Dendritic cell treated with granulocyte-macrophage colony-stimulating factor and Interleukin-4, amounts not matched to agents 40 ng/mL and 50 ng/mL, for 4 days (primary cell): Measurements from ENCODE around the gene TMEM176A.
"Not testable (repeated sequence)": the region's sequence is repeated elsewhere in the genome, so short reads cannot be mapped to it uniquely, and the experiment has no call there.

Experiments
- H3K27ac Mint-ChIP-seq: one replicate; pipeline ENCODE4 v1.8.0; 2022; ENCODE audit warnings: mild to moderate bottlenecking, mixed read lengths
- H3K27me3 Mint-ChIP-seq: one replicate; pipeline ENCODE4 v1.8.0; 2022; ENCODE audit warnings: mild to moderate bottlenecking, mixed read lengths
- H3K36me3 Mint-ChIP-seq: one replicate; pipeline ENCODE4 v1.8.0; 2022; ENCODE audit warnings: low read depth, mixed read lengths
- H3K4me1 Mint-ChIP-seq: one replicate; pipeline ENCODE4 v1.8.0; 2022; ENCODE audit warnings: low read depth, mixed read lengths
- H3K4me3 Mint-ChIP-seq: one replicate; pipeline ENCODE4 v1.8.0; 2022; ENCODE audit warnings: mild to moderate bottlenecking, moderate library complexity, mixed read lengths
- H3K9me3 Mint-ChIP-seq: one replicate; pipeline ENCODE4 v1.8.0; 2022; ENCODE audit warnings: mixed read lengths
- intact Hi-C: fragments of 100-400 bp; cut with micrococcal nuclease; formaldehyde crosslinking; loops from one replicate; pipeline ENCODE4 v1.15.0; 2022

Gene TMEM176A, protein sequence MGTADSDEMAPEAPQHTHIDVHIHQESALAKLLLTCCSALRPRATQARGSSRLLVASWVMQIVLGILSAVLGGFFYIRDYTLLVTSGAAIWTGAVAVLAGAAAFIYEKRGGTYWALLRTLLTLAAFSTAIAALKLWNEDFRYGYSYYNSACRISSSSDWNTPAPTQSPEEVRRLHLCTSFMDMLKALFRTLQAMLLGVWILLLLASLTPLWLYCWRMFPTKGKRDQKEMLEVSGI

GRCh38 chr7:150800581-150801241, at the start of gene TMEM176A:
TMEM176A (plus strand) TSS chr7:150800769; CDS start chr7:150801551, 782 bp downstream.
- intact Hi-C loops: loop anchor here (2.0 to 10.0 kb wide), 2 partner anchors 22 to 74 kb away; no protein-coding TSS in a partner anchor
- Mint-ChIP-seq H3K9me3 (peaks cover 10% of the 10 kb centered on the region), H3K4me1 (peaks cover 49% of the 10 kb centered on the region), H3K4me3 (peak within 1 kb of the TSS; percentile 96), H3K36me3 (peaks cover 52% of the 10 kb centered on the region), H3K27ac (peak within 1 kb of the TSS; percentile 96), H3K27me3 (no peaks in the 10 kb centered on the region)

- Mint-ChIP-seq H3K27ac (no peak overlapping the region), H3K4me1 (peaks cover 28% of the 10 kb centered on the region)
These were observed 48.9 kb upstream of the TMEM176A start for GRCh38 chr7:150751702-150752101.

GRCh38 chr7:150753239-150753638, 47.3 kb upstream of the TMEM176A start:
- H3K9me3 Mint-ChIP-seq: no peaks in the 10 kb centered on the region
- H3K27me3 Mint-ChIP-seq: peaks cover 4% of the 10 kb centered on the region
- H3K4me3 Mint-ChIP-seq: no peak overlapping the region
- intact Hi-C loops: no loop called here
- H3K36me3 Mint-ChIP-seq: no peaks in the 10 kb centered on the region
- peaks cover 28% of the 10 kb centered on the region for H3K4me1 Mint-ChIP-seq
- peak overlapping the region; percentile 52 for H3K27ac Mint-ChIP-seq

More at GRCh38 chr7:150751702-150752101, 48.9 kb upstream of the TMEM176A start:
- H3K27me3 Mint-ChIP-seq: peaks cover 18% of the 10 kb centered on the region
- no peak overlapping the region for H3K4me3 Mint-ChIP-seq
- H3K9me3 Mint-ChIP-seq: no peaks in the 10 kb centered on the region
- H3K36me3 Mint-ChIP-seq: no peaks in the 10 kb centered on the region
- intact Hi-C loops: no loop called here

DNA sequence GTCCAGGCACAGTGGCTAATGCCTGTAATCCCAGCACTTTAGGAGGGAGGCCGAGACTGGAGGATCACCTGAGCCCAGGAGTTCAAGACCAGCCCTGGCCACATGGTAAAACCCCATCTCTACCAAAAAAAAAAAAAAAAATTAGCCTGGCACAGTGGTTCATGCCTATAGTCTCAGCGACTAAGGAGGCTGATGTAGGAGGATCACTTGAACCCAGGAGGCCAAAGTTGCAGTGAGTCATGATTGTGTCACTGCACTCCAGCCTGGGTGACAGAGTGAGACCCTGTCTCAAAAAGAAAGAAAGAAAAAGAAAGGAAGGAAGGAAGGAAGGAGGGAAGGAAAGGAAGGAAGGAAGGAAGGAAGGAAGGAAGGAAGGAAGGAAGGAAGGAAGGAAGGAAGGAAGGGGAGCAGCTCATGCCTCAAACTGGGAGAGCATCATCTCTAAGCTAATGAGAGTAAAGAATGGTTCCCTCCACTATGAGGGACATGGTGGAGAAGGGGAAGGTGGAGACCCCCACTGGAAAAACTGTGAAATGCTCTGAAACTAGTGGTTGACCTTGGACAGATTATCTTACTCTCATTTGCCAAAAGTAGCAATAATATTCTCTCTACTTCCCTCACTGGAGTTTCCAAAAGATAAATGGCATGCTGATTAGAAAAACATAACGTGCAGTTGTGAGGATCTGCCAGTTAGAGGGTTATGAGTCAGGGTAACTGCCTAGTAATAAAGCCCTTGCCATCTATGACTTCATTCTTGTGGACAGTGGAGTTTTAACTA, 46.6 kb upstream of the TMEM176A start:
- Mint-ChIP-seq H3K4me3 (no peak overlapping the region), H3K36me3 (no peaks in the 10 kb centered on the region), H3K9me3 (no peaks in the 10 kb centered on the region), H3K4me1 (peaks cover 28% of the 10 kb centered on the region), H3K27ac (peak overlapping the region; percentile 71), H3K27me3 (peaks cover 4% of the 10 kb centered on the region)
- intact Hi-C loops: no loop called here

- intact Hi-C loops: no loop called here
- H3K4me1 Mint-ChIP-seq: peaks cover 28% of the 10 kb centered on the region
- no peaks in the 10 kb centered on the region for H3K36me3 Mint-ChIP-seq
- H3K27ac Mint-ChIP-seq: no peak overlapping the region
- H3K4me3 Mint-ChIP-seq: no peak overlapping the region
- no peaks in the 10 kb centered on the region for H3K9me3 Mint-ChIP-seq
- H3K27me3 Mint-ChIP-seq: peaks cover 2% of the 10 kb centered on the region
These were observed 45.6 kb upstream of the TMEM176A start for GRCh38 chr7:150754951-150755350.

DNA sequence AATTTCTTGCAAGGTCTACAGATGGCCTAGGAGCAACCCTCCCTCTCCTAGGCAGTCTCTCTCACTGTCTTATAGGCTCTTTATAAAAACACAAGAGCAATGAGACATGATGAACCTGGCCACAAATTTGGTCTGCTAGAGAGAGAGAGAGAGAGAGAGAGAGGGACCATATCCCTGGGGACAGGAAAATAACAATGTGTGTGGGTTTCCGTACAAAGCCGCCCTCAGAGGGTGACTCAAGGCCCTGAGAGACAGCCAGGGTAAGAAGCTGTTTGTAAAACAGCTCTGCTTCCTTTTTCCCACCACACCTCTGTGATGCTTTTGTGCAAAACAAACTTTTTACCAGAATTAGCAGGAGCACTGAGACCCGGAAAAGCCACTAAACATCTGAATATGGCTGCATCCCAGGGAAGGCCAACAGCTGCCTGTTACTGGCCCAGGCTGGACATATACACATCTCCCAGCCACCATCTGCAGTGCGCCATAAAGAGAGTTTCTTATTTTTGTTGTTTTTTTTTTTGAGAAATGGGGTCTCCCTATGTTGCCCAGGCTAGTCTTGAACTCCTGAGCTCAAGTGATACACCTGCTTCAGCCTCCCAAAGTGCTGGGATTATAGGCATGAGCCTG, 45.0 kb upstream of the TMEM176A start:
- peaks cover 2% of the 10 kb centered on the region for H3K27me3 Mint-ChIP-seq
- H3K27ac Mint-ChIP-seq: no peak overlapping the region
- no peaks in the 10 kb centered on the region for H3K9me3 Mint-ChIP-seq
- H3K4me3 Mint-ChIP-seq: no peak overlapping the region
- no peaks in the 10 kb centered on the region for H3K36me3 Mint-ChIP-seq
- intact Hi-C loops: no loop called here
- H3K4me1 Mint-ChIP-seq: peaks cover 28% of the 10 kb centered on the region

DNA sequence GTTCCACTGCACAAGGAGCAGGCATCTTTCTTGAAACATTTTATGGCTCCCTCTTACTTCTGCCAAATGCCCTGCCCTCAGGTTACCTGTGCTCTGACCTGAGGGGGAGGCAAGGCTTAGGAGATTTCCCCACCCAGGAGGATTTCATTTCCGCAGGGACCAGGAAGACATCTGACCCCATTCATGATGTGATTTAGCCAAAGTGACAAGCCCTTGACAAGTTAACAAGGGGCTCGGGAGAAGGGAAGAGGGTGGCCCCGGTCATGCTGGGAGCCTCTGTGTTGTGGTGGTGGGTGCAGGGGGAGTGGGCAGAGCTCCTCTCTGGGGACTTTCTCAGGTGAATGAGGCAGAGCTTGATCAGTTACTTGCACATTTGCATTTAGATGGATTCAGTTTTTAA, 44.4 kb upstream of the TMEM176A start:
- no peak overlapping the region for H3K27ac Mint-ChIP-seq
- H3K9me3 Mint-ChIP-seq: peaks cover 1% of the 10 kb centered on the region
- peaks cover 28% of the 10 kb centered on the region for H3K4me1 Mint-ChIP-seq
- intact Hi-C loops: no loop called here
- peaks cover 4% of the 10 kb centered on the region for H3K36me3 Mint-ChIP-seq
- H3K27me3 Mint-ChIP-seq: peaks cover 2% of the 10 kb centered on the region
- H3K4me3 Mint-ChIP-seq: no peak overlapping the region

DNA sequence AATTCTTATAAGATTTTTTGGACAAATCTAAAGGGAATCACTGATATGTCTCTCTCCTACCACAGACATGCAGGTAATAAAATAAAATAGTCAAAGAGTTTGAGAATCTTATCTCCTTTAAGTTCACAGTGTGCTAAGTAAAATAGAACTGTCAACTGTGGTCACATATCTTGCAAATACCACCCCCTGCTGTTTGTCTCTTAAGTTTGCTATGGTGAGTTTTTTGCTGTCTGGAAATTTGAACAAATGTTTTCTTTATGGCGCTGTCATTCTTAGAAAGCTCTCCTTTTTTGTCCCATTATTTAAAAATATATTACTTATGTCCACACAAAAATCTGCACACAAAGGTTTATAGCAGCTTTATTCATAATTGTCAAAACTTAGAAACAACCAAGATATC, 43.7 kb upstream of the TMEM176A start:
- intact Hi-C loops: loop anchor here (1.0 kb wide), 1 partner anchor 309 kb away; no protein-coding TSS in a partner anchor
- peaks cover 11% of the 10 kb centered on the region for H3K36me3 Mint-ChIP-seq
- H3K4me1 Mint-ChIP-seq: peaks cover 28% of the 10 kb centered on the region
- peaks cover 8% of the 10 kb centered on the region for H3K9me3 Mint-ChIP-seq
- no peak overlapping the region for H3K4me3 Mint-ChIP-seq
- peaks cover 2% of the 10 kb centered on the region for H3K27me3 Mint-ChIP-seq
- H3K27ac Mint-ChIP-seq: no peak overlapping the region

DNA sequence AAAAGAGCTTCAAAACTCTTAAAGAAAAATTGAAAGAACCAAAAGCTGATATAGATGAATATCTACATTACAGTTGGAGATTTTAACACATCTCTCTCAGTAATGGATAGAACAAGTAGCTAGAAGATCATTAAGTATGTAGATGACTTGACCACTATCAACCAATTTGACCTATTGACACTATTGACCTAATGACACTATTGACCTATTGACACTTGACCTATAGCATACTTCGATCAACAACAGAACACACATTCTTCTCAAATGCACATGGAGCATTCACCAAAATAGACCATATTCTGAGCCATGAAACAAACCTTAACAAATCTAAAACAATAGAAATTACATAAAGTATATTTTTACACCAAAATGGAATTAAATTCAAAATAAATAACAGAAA, 41.1 kb upstream of the TMEM176A start:
- Mint-ChIP-seq H3K27me3 (no peaks in the 10 kb centered on the region), H3K27ac (no peak overlapping the region), H3K36me3 (peaks cover 24% of the 10 kb centered on the region), H3K9me3 (peaks cover 14% of the 10 kb centered on the region), H3K4me3 (no peak overlapping the region), H3K4me1 (peaks cover 13% of the 10 kb centered on the region)
- intact Hi-C loops: no loop called here

DNA sequence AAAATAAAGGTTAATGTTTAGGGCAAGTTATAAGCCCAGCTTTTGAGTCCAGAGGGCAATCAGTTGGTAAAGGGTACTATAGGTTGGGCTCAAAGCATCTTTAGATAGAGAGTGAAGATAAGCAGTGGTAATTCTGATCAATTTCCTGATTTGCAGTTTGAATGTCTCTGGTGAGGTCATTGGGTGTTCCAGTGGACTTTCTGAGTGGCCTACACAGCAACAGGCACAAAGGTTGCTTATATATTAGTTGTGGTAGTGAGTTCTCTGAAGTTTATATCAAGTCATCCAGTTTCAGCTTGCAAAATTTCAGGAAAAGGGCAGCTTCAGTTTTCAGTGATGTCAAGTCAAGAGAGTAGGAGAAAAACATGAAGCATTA, 34.2 kb upstream of the TMEM176A start:
- H3K36me3 Mint-ChIP-seq: peaks cover 65% of the 10 kb centered on the region
- H3K4me1 Mint-ChIP-seq: no peaks in the 10 kb centered on the region
- peaks cover 12% of the 10 kb centered on the region for H3K9me3 Mint-ChIP-seq
- no peaks in the 10 kb centered on the region for H3K27me3 Mint-ChIP-seq
- H3K27ac Mint-ChIP-seq: no peak overlapping the region
- intact Hi-C loops: no loop called here
- H3K4me3 Mint-ChIP-seq: no peak overlapping the region

- Mint-ChIP-seq H3K9me3 (peaks cover 18% of the 10 kb centered on the region), H3K4me1 (peaks cover 5% of the 10 kb centered on the region), H3K36me3 (peaks cover 75% of the 10 kb centered on the region), H3K27me3 (no peaks in the 10 kb centered on the region), H3K27ac (no peak overlapping the region), H3K4me3 (no peak overlapping the region)
- intact Hi-C loops: loop anchor here (10.0 kb wide), 1 partner anchor 215 kb away; no protein-coding TSS in a partner anchor
These were observed 30.8 kb upstream of the TMEM176A start for GRCh38 chr7:150769768-150770167.

GRCh38 chr7:150774131-150774530, 26.4 kb upstream of the TMEM176A start:
- Mint-ChIP-seq H3K9me3 (peaks cover 24% of the 10 kb centered on the region), H3K36me3 (peaks cover 81% of the 10 kb centered on the region), H3K4me1 (peaks cover 33% of the 10 kb centered on the region)
- intact Hi-C loops: loop anchor here (10.0 kb wide), 1 partner anchor 211 kb away; no protein-coding TSS in a partner anchor
- not testable (repeated sequence) for H3K27ac Mint-ChIP-seq, H3K27me3 Mint-ChIP-seq, H3K4me3 Mint-ChIP-seq

DNA sequence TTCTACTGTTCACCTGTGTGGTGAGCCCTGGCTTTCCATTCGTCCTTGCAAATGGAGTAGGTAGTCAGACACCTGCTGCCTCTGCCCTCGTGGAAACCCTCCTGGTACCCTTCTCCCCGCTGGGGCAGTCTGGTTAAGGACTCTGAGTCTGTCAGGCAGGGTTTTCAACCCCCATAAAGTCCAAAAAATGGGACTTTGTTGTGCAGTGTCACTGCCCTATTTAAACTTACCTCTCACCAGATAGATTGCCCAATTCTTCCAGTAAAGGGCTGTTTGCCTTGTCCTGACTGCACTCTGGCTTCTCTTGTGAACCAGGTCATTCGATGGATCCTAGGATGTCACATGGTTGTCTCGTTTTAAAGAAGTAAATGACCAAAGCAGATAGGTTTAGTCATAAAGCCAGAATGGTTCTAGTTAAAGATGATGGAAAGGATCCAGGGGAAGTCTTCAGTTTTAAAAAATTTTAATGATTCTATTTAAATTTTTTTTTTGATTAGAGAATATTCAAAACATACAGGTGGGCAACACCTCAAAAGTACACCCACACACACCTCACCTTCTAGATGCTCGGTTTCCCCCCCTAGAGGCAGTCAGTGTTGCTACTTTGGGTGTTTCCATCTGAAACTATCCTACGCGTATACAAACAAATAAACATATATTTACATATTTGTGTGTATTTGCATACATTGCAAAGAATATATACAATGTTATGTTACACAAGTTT, 22.4 kb upstream of the TMEM176A start:
- intact Hi-C loops: loop anchor here (2.0 to 10.0 kb wide), 2 partner anchors 23 to 207 kb away; partner anchors contain the start of genes TMEM176A and TMEM176B
- peak overlapping the region; percentile 18 for H3K27ac Mint-ChIP-seq
- H3K27me3 Mint-ChIP-seq: no peaks in the 10 kb centered on the region
- H3K4me3 Mint-ChIP-seq: peak overlapping the region; percentile 7
- peaks cover 63% of the 10 kb centered on the region for H3K4me1 Mint-ChIP-seq
- H3K9me3 Mint-ChIP-seq: peaks cover 20% of the 10 kb centered on the region
- peaks cover 71% of the 10 kb centered on the region for H3K36me3 Mint-ChIP-seq
